OCI-M2 (cell line): ENCODE results near the gene KCNE1.

Source experiments
- DNase-seq: peaks from one replicate; lab custom pipeline; 2025; ENCODE audit not compliant: unreplicated experiment; lab: John Stamatoyannopoulos, UW

Gene KCNE1

GRCh38 chr21:34536311-34536710, 24.3 kb upstream of the KCNE1 start:
- no peak for DNase-seq

GRCh38 chr21:34535886-34536285, 23.9 kb upstream of the KCNE1 start:
- no peak for DNase-seq

- no peak for DNase-seq
These were observed 22.5 kb upstream of the KCNE1 start for GRCh38 chr21:34534522-34534921.

- DNase-seq, result no peak
These were observed 21.9 kb upstream of the KCNE1 start for GRCh38 chr21:34533938-34534337.

GRCh38 chr21:34531399-34531798, 19.4 kb upstream of the KCNE1 start:
- DNase-seq, result no peak

GRCh38 chr21:34530261-34530660, 18.3 kb upstream of the KCNE1 start:
- DNase-seq, result no peak

GRCh38 chr21:34528131-34528561, 16.1 kb upstream of the KCNE1 start:
- no peak for DNase-seq

- no peak for DNase-seq
These were observed 14.7 kb upstream of the KCNE1 start for GRCh38 chr21:34526618-34527290.

- DNase-seq, result no peak
These were observed 14.2 kb upstream of the KCNE1 start for GRCh38 chr21:34526241-34526617.

- no peak for DNase-seq
These were observed 12.9 kb upstream of the KCNE1 start for GRCh38 chr21:34524646-34525601.

GRCh38 chr21:34523019-34523555, 11.1 kb upstream of the KCNE1 start:
- DNase-seq, result no peak

GRCh38 chr21:34522284-34522683, 10.3 kb upstream of the KCNE1 start:
- no peak for DNase-seq

- DNase-seq, result no peak
These were observed 9.6 kb upstream of the KCNE1 start for GRCh38 chr21:34521561-34521960.

- DNase-seq, result no peak
These were observed 8.9 kb upstream of the KCNE1 start for GRCh38 chr21:34520764-34521508.

- no peak for DNase-seq
These were observed 8.3 kb upstream of the KCNE1 start for GRCh38 chr21:34520281-34520680.

- DNase-seq, result no peak
These were observed 7.7 kb upstream of the KCNE1 start for GRCh38 chr21:34519694-34520093.

- no peak for DNase-seq
These were observed 7.0 kb upstream of the KCNE1 start for GRCh38 chr21:34519016-34519415.

GRCh38 chr21:34518301-34518700, 6.3 kb upstream of the KCNE1 start:
- DNase-seq, result no peak

- DNase-seq, result no peak
These were observed 5.7 kb upstream of the KCNE1 start for GRCh38 chr21:34517491-34518245.

- no peak for DNase-seq
These were observed 5.0 kb upstream of the KCNE1 start for GRCh38 chr21:34517039-34517438.
